Left lung (tissue), 10 donors: ENCODE measurements around the gene AHNAK2. TPM values are rescaled to one million over a fixed set of nuclear protein-coding genes. Genes with fewer than 3 reads are reported as not detected.

Source experiments
- ATAC-seq: fragments of 200-7000 bp; cut with Tn5 transposase; one replicate; pipeline ENCODE4 v1.9.1; 2020; ENCODE audit warnings: moderate library complexity
- DNase-seq, 4 donors: peaks; one replicate each; pipeline ENCODE4 v3.0.0-alpha.2; 2013 to 2020
- H3K27ac ChIP-seq, 2 donors: fragments of 200-600 bp; sonication (generic) in 1 of 2; one replicate each; pipeline versions ENCODE4 v1.5.0 to v1.8.0; 2020 to 2021
- H3K27me3 ChIP-seq, 2 donors: fragments of 200-600 bp; sonication (generic) in 1 of 2; one replicate each; pipeline versions ENCODE4 v1.5.0 to v1.8.0; 2020 to 2021
- H3K36me3 ChIP-seq, 2 donors: fragments of 200-600 bp; sonication (generic) in 1 of 2; one replicate each; pipeline versions ENCODE4 v1.5.0 to v1.8.0; 2020 to 2021
- H3K4me1 ChIP-seq, 2 donors: fragments of 200-600 bp; one replicate each; pipeline ENCODE4 v1.8.0; 2021
- H3K4me3 ChIP-seq, 2 donors: fragments of 200-600 bp; sonication (generic) in 1 of 2; one replicate each; pipeline versions ENCODE4 v1.5.0 to v1.8.0; 2020 to 2021; ENCODE audit warnings: mild to moderate bottlenecking in 1 of 2
- H3K9me3 ChIP-seq, 2 donors: fragments of 200-600 bp; sonication (generic) in 1 of 2; one replicate each; pipeline versions ENCODE4 v1.5.0 to v1.8.0; 2020 to 2021
- CTCF ChIP-seq, 2 donors: fragments of 200-600 bp; sonication (generic) in 1 of 2; IDR thresholded peaks; one replicate each; pipeline versions ENCODE4 v1.5.0 to v1.8.0; 2021; ENCODE audit warnings: antibody characterized with exemption in 2 of 2
- intact Hi-C, 2 donors: fragments of 100-400 bp; cut with DNase I; formaldehyde crosslinking; loops; one replicate each; pipeline versions ENCODE4 v1.11.2 to v1.14.2; 2022
- polyA plus RNA-seq, 6 donors: library from polyadenylated mRNA; unstranded; fragments of 120-200 nt; gene quantifications; one replicate each; pipeline ENCODE4 v1.2.1, GENCODE V29; 2013; ENCODE audit not compliant: insufficient read length in 6 of 6
- total RNA-seq, 2 donors: library from RNA; stranded (reverse); fragmentation: NEBNext Ultra II Directional; extraction: Animal tissue kit (Norgen Biotek cat#: 25700); gene quantifications; one replicate each; pipeline ENCODE4 v1.2.1, GENCODE V29; 2021
- donor health status: DM: no; HTN: yes; CAD: no.
- donor health status: DM: no; HTN: no; CAD: no.

AHNAK2 gene
- total and polyA plus RNA-seq, 8 donors: 1.4 to 22.3 (median 2.5) TPM

- peaks cover 21 to 28% of the 10 kb centered on the region in 2 donors for H3K4me1 ChIP-seq
- TF ChIP-seq CTCF (IDR thresholded peaks at IDR 0.05): no peak
- H3K36me3 ChIP-seq: no peaks in the 10 kb centered on the region
- H3K27me3 ChIP-seq: peaks cover 0 to 24% of the 10 kb centered on the region in 2 donors
- H3K9me3 ChIP-seq: no peaks in the 10 kb centered on the region
- no peak overlapping the region for H3K27ac ChIP-seq
- ATAC-seq (no peak), DNase-seq (no peak)
- H3K4me3 ChIP-seq: no peak overlapping the region
- intact Hi-C loops: no loop called here
Observed at GRCh38 chr14:104964546-104964945, 13.6 kb downstream of the AHNAK2 start.

GRCh38 chr14:104957146-104958113, 20.7 kb downstream of the AHNAK2 start:
- H3K9me3 ChIP-seq: no peaks in the 10 kb centered on the region
- intact Hi-C loops: no loop called here
- no peaks in the 10 kb centered on the region for H3K4me1 ChIP-seq
- DNase-seq: no peak
- H3K27me3 ChIP-seq: peaks cover 0 to 5% of the 10 kb centered on the region in 2 donors
- no peaks in the 10 kb centered on the region for H3K36me3 ChIP-seq
- H3K27ac ChIP-seq: no peak overlapping the region
- peak; percentile 40 for ATAC-seq
- no peak for TF ChIP-seq CTCF (IDR thresholded peaks at IDR 0.05)
- H3K4me3 ChIP-seq: no peak overlapping the region

- ATAC-seq: no peak
Observed at GRCh38 chr14:104956290-104956890, 21.8 kb downstream of the AHNAK2 start.

GRCh38 chr14:104955396-104955770, 22.8 kb downstream of the AHNAK2 start:
- TF ChIP-seq CTCF (IDR thresholded peaks at IDR 0.05): no peak
- ATAC-seq: no peak

More at GRCh38 chr14:104956290-104956890, 21.8 kb downstream of the AHNAK2 start:
- DNase-seq: no peak
- Histone ChIP-seq H3K4me3 (no peak overlapping the region), H3K9me3 (no peaks in the 10 kb centered on the region), H3K27ac (no peak overlapping the region), H3K36me3 (no peaks in the 10 kb centered on the region), H3K27me3 (peaks cover 0 to 5% of the 10 kb centered on the region in 2 donors), H3K4me1 (no peaks in the 10 kb centered on the region)
- no peak for TF ChIP-seq CTCF (IDR thresholded peaks at IDR 0.05)
- intact Hi-C loops: no loop called here

GRCh38 chr14:104954746-104955395, 23.3 kb downstream of the AHNAK2 start:
- DNase-seq (peak in 1 of 4 donors; percentile 54), ATAC-seq (no peak)
- Histone ChIP-seq H3K27ac (no peak overlapping the region), H3K4me3 (no peak overlapping the region), H3K27me3 (peaks cover 0 to 5% of the 10 kb centered on the region in 2 donors), H3K4me1 (no peaks in the 10 kb centered on the region), H3K9me3 (no peaks in the 10 kb centered on the region), H3K36me3 (no peaks in the 10 kb centered on the region)
- intact Hi-C loops: no loop called here
- TF ChIP-seq CTCF (IDR thresholded peaks at IDR 0.05): no peak

More at GRCh38 chr14:104955396-104955770, 22.8 kb downstream of the AHNAK2 start:
- intact Hi-C loops: no loop called here
- H3K9me3 ChIP-seq: no peaks in the 10 kb centered on the region
- no peak overlapping the region for H3K4me3 ChIP-seq
- H3K27me3 ChIP-seq: peaks cover 0 to 5% of the 10 kb centered on the region in 2 donors
- H3K36me3 ChIP-seq: no peaks in the 10 kb centered on the region
- no peak for DNase-seq
- H3K4me1 ChIP-seq: no peaks in the 10 kb centered on the region
- H3K27ac ChIP-seq: no peak overlapping the region
